Left ventricle myocardium inferior (tissue), 1 donor: ENCODE data around the gene LDLRAD3. TPM values are rescaled to one million over a fixed set of nuclear protein-coding genes. Genes with fewer than 3 reads are reported as not detected.

Experiments used
- DNase-seq: peaks from one replicate; pipeline ENCODE4 v3.0.0-alpha.2; 2020
- H3K27ac ChIP-seq: fragments of 200-600 bp; replicated peaks from 2 replicates; pipeline ENCODE4 v1.8.0; 2021
- H3K27me3 ChIP-seq: fragments of 200-600 bp; 2 replicates; pipeline ENCODE4 v1.8.0; 2021; ENCODE audit warnings: low read depth
- H3K36me3 ChIP-seq: fragments of 200-600 bp; 2 replicates; pipeline ENCODE4 v1.8.0; 2021
- H3K4me1 ChIP-seq: fragments of 200-600 bp; 2 replicates; pipeline ENCODE4 v1.8.0; 2021
- H3K4me3 ChIP-seq: fragments of 200-600 bp; 2 replicates; pipeline ENCODE4 v1.8.0; 2021; ENCODE audit warnings: mild to moderate bottlenecking, moderate library complexity
- H3K9me3 ChIP-seq: fragments of 200-600 bp; replicated peaks from 2 replicates; pipeline ENCODE4 v1.8.0; 2021
- intact Hi-C: fragments of 100-400 bp; cut with micrococcal nuclease; formaldehyde crosslinking; loops from one replicate; pipeline ENCODE4 v1.11.0; 2022
- total RNA-seq: library from RNA; stranded (reverse); fragmentation: NEBNext Ultra II Directional; extraction: Animal tissue kit (Norgen Biotek cat#: 25700); gene quantifications from one replicate; pipeline ENCODE4 v1.2.1, GENCODE V29; 2021
- TF ChIP-seq, protein P1 (sequence below): fragments of 200-600 bp; IDR thresholded peaks from 2 replicates; pipeline ENCODE4 v1.8.0; 2021; ENCODE audit warnings: antibody characterized with exemption, mild to moderate bottlenecking, borderline replicate concordance
- donor health status: DM: no; HTN: yes; CAD: no; lungs with severe emphysema.

Gene LDLRAD3
- total RNA-seq, 1 donor from 2014 or later = 1.0 TPM

DNA sequence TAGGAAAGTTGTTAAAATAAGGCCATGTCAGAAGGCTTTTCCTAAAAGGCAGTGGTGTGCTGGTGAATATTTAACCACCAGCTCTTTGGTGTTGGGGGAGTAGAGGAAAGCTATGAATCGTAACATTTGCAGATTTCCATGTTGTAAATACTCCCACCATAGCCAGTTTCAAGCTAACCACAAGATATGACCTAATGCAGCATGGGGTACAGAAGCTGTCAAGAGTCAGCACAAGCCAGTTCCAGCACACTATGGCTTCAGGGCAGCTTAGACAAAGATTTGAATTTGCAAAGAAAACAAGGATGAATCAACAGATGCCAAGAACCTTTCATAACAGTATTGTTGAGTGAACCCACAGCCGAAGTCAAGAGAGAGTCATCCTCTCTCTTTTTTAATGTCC lies 305.4 kb downstream of the LDLRAD3 start:
- Histone ChIP-seq H3K4me3 (no peak overlapping the region), H3K27ac (no peak overlapping the region), H3K36me3 (no peaks in the 10 kb centered on the region), H3K9me3 (peaks cover 6% of the 10 kb centered on the region), H3K4me1 (no peaks in the 10 kb centered on the region), H3K27me3 (peaks cover 27% of the 10 kb centered on the region)
- TF ChIP-seq, protein P1, sequence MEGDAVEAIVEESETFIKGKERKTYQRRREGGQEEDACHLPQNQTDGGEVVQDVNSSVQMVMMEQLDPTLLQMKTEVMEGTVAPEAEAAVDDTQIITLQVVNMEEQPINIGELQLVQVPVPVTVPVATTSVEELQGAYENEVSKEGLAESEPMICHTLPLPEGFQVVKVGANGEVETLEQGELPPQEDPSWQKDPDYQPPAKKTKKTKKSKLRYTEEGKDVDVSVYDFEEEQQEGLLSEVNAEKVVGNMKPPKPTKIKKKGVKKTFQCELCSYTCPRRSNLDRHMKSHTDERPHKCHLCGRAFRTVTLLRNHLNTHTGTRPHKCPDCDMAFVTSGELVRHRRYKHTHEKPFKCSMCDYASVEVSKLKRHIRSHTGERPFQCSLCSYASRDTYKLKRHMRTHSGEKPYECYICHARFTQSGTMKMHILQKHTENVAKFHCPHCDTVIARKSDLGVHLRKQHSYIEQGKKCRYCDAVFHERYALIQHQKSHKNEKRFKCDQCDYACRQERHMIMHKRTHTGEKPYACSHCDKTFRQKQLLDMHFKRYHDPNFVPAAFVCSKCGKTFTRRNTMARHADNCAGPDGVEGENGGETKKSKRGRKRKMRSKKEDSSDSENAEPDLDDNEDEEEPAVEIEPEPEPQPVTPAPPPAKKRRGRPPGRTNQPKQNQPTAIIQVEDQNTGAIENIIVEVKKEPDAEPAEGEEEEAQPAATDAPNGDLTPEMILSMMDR = no peak
- DNase-seq = no peak
- intact Hi-C loops = no loop called here

DNA sequence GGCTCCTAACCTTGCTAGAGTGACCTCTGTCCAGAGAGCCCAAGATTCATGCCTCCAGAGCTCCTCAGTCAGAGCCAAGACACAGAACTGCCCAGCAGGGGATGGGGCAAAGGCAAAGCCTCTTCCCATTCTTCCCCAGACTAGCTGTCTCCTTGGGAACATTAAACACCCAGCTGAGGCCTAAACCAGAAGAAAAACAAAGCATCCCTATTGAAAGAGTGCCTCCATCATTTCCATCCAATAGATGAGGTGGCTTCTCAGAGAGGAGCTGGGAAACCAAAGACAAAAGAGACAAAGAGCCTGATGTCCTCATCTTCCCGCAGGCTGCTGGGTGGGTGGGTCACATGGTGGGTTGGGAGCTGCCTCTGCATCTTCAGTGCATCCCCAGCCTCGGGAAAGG lies 308.0 kb downstream of the LDLRAD3 start:
- intact Hi-C loops = no loop called here
- H3K4me1 ChIP-seq = no peaks in the 10 kb centered on the region
- no peak overlapping the region for H3K4me3 ChIP-seq
- H3K27ac ChIP-seq = no peak overlapping the region
- H3K27me3 ChIP-seq = peaks cover 29% of the 10 kb centered on the region
- no peak for DNase-seq
- TF ChIP-seq, protein P1 = no peak
- H3K36me3 ChIP-seq = peaks cover 7% of the 10 kb centered on the region
- peaks cover 17% of the 10 kb centered on the region for H3K9me3 ChIP-seq

DNA sequence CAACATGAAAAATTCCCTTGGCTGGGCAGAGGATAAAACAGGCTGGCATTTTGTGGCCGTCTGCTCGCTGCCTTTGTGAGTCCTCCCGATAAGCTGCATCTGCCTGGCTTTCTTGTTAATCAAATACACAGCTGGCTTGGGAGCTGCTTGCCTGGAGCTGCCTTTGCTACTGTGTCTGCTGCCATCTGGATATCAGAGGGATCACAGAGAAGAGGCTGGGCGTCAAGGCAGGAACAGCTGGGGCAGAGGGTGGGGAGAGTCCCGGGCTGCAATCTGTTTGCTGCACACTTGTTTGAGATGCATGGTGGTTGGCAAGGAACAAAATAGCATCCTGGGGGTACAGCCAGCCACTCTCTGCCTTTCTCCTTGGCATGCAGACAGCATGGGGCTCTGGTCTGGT lies 309.4 kb downstream of the LDLRAD3 start:
- intact Hi-C loops = no loop called here
- Histone ChIP-seq H3K27me3 (peaks cover 29% of the 10 kb centered on the region), H3K4me3 (no peak overlapping the region), H3K4me1 (no peaks in the 10 kb centered on the region), H3K9me3 (peaks cover 17% of the 10 kb centered on the region), H3K36me3 (peaks cover 7% of the 10 kb centered on the region), H3K27ac (no peak overlapping the region)
- no peak for DNase-seq
- TF ChIP-seq, protein P1 = no peak

DNA sequence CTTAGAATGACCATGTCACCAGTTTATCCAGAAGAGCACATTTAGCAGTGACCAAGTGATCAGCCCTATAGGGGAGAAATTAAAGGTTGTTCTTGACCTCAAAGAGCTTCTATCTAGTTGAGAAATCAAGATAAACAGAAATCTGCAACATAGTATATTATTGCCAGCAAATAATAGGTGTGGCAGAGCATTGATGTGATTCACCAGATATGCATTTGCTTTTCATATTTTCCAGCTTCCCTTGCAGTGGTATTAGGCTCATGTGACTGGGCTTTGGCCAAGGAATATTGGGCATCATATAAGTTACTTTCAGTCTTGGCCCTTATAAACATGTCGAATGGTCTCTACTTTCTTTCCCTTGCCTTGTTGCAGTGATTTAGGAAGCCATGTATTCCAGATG lies 310.9 kb downstream of the LDLRAD3 start:
- no peak for DNase-seq
- Histone ChIP-seq H3K4me3 (no peak overlapping the region), H3K27me3 (peaks cover 38% of the 10 kb centered on the region), H3K9me3 (peaks cover 17% of the 10 kb centered on the region), H3K4me1 (peaks cover 9% of the 10 kb centered on the region), H3K36me3 (peaks cover 7% of the 10 kb centered on the region), H3K27ac (no peak overlapping the region)
- TF ChIP-seq, protein P1 = no peak
- intact Hi-C loops = no loop called here

DNA sequence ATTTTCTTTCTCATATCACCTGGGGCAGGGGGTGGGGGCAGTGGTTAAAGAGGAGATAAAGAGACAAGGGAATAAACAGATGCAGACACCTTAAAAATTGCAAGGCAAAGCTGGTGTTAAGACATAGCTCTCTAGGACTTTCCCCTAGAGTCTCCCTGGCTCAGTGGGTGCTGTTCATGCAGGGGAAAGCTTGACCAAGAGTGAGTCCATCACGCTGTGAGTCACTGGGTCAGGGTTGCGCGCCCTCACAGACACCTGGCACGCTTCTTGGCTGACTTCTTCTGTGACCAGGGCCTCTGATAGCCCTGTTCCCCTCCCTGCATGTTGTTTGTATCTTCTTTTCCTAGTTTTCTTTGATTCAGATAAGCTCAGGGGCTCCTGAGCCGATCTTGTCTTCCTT lies 313.5 kb downstream of the LDLRAD3 start:
- Histone ChIP-seq H3K9me3 (peaks cover 11% of the 10 kb centered on the region), H3K27ac (no peak overlapping the region), H3K4me3 (no peak overlapping the region), H3K4me1 (peaks cover 9% of the 10 kb centered on the region), H3K36me3 (peaks cover 7% of the 10 kb centered on the region), H3K27me3 (peaks cover 61% of the 10 kb centered on the region)
- intact Hi-C loops = no loop called here
- DNase-seq = no peak
- TF ChIP-seq, protein P1 = no peak
